Anterior cingulate cortex (tissue), 58 donors: ENCODE data around the gene AGAP2.
A peak's percentile ranks its signal among the peaks of the same experiment; 100 is the strongest.

ENCODE experiments used
- DNase-seq, 58 donors: peaks; one replicate each; lab custom pipeline; 2025; lab: John Stamatoyannopoulos, UW

Gene AGAP2

DNA sequence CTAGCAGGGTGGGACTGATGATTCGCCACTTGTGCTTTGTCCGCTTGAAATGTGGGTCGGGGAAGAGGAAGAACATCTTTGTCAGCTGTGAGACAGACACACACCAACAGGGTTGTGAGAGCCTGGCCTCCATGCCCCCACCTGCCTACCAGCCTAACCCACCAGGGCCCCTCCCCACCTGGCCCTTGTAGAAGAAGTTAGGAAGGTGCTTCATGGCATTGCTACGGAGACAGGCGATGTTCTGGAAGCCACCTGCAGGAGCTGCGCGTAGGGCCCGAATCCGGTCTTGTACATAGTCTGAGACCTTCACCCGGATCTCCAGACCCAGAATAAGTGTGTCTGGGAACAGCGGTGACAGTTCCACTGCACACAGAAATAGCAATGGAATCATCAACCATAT is 31.1 kb upstream of the AGAP2 start:
- no peak for DNase-seq

GRCh38 chr12:57767876-57768275 is 29.3 kb upstream of the AGAP2 start:
- no peak for DNase-seq

DNA sequence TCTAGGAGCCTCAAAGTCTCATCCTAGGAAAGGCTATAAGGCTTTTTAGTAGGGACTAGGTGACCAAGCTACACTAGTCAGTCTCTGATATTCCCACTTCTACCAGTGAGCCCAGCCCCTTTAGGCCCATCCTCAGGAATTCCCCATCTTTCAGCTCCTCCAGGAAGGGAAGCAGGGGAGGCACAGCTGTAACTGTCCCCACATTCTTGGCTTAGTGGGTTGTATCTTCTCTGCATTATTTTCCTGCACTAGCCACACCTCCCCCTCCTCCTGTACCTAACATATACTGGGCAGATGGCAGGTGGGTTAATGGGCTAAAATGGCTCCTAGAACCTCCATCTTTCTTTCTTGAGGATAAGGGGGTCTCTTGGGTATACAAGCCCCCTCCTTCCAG is 28.8 kb upstream of the AGAP2 start:
- DNase-seq = no peak

DNA sequence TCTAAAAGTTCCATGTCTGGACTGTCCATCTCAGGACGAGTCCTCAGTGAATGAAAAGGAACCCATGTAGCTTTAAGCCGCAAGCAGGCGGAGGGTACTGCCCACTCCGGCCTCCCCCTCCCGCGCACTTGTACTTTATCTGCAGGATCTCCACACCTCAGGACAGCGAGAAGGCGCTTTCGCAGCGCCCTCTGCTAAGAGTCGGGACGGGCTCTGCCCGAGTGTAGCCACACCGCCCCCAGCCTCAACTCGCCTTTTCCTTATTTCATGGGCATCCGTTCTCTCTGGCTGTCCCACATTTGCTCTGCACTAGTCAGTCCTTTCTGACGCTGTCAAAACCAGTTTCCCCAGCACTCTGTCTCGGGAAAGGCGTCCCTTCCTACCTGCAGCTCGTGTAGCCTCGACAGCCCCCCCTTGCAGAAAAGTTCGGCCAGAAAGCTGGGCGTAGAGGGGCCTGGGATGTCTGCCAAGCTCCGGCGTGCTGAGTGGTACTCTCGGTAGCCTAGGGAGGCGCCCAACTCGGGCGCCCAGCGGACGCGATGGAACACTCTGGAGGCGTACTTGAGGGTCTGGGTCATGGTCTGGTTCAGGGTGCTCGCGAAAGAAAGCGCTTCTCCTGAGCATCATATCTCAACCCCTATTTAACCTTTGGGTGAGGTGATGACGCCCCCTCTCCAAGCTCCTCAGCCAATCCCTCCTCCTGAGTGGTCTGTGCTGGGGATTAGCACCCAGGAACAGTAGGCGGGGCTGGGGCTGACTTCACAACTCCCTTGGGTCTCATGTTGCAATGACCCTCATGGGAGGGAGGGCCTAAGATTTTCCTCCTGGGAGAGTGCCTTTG is 28.1 kb upstream of the AGAP2 start, which contains the start of gene CYP27B1:
Gene CYP27B1 (minus strand): TSS at position 615 of the 841 bp plus-strand sequence. CDS start 37 bp downstream, at position 578.
- DNase-seq = no peak

DNA sequence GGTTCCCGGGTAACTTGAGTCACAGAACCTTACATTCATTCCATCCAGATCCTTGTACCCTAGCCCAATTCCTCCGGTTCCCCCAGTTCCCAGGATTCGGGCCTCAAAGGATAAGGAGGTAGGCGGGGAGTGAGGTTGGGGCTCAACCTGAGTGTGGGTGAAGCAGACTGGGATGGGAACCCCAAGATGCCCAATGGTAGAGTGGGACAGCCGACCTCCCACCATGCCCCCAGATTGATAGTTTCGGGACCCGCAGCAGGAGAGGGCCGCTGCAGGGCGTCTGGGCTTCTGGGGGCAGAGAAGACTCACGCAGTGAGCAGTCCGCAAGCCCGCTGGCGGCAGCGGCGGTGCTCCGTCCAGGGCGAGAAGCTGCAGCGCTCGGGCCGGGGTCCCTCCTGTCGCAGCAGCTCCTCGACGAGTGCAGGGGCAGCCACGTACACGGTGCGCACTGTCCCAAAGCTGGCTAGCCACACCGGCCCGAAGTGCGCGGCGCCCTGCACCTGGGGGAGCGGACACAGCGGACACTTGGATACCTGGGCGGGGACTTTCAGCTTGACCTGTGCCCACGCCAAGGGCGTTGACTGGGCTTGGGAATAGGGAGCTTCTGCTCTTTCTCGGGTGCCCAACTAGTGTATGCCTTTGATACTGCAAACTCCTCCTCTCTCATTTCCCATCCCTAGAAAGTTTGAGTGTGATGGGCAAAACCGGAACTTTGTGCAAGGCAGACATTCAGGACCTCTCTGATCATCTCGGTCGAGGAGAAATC is 27.3 kb upstream of the AGAP2 start:
- no peak for DNase-seq

GRCh38 chr12:57765003-57765697 is 26.6 kb upstream of the AGAP2 start:
- DNase-seq = no peak

- no peak for DNase-seq
Measured at GRCh38 chr12:57764662-57765002, 26.1 kb upstream of the AGAP2 start.

DNA sequence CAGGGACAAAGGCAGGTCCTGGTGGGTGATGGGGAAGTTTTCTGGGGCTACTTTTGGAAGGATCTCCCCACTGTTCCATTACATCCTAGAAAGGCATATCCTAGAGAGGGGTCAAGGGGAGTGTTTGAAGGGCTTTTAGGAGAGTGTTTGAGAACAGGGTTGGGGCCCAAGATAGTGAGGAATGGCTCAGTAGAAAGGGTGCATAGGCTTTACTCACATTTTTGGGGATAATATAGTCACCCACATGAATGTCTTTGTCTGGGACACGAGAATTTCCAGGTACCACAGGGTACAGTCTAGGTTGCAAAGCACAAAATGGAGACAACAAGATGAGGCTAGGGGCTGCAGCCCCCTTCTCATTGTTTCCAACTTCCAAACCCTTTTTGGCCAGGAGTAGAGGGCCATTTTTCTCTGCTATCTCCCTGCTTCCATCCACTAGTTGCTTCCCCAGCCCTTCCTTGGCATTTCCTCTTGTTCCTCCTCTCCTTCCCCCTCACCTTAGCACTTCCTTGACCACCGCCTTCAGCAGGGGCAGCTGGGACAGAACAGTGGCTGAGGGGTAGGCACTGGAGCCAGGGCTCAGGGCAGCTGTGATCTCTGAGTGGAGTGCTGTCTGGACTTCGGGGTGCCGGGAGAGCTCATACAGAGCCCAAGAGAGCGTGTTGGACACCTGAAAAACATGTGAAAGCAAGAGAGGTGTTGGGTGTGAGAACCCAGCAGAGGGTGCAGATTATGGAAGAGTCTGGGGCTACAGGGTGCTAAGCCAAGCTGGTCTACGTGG is 25.5 kb upstream of the AGAP2 start:
- DNase-seq = no peak

- no peak for DNase-seq
Measured at GRCh38 chr12:57762463-57762862, 23.9 kb upstream of the AGAP2 start.

GRCh38 chr12:57761391-57761998 is 23.0 kb upstream of the AGAP2 start:
- no peak for DNase-seq

DNA sequence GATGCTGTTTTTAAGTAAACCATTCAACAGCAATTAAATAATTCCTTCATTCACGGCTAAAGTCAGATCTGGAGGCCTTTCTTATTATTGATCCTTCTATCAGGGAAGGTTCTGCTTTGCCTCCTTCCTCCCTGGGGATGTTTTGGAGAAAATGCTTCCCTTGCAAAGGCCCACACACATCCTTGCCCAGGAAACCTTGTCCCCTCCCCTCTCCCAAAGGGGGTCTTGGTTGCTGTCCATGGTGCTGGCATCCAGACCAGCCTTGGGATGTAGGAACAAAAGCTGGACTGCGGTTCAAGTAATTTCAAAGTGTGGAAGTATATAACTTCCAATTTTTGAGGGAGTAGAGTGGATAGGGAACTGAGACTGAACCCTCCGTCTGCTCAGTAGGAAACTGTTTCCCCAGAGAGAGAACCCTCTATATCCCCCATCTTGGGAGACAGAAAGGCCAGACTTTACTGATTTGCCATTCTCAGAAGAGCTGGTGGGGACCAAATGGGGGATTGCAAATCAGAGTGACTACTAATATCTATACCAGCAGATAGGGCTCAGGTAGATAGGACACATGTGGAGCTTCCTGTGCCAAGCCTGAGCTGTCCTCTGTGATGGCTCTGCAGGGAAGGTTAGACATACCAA is 21.9 kb upstream of the AGAP2 start:
- DNase-seq = no peak

DNA sequence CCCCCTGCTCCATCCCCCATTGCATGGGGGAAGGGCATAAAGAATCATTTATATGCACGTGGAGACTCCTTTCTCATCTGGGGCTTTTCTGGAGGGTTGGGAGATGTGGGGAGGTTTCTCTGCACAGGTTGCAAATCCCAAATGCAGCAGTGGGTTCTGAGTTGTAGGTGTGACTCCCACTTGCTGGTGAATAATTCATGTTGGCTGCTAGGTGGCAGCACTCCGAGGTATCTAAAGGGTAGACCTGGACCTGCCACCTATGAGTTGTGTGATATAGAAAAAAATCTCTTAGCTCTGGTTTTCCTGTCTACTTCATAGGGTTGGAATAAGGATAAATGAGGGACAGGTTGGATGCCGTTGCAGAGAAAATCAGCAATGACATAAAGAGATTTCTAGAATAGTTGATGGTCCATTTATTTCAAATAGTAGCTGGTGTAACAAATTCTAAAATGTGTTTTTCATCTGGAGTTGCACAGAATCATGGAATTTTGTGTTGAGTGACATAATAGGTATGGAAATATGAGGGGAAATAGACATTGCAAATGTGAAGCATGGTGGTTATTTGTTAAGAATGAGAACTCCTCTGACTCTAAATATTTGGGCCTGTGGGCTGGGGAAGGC is 20.9 kb upstream of the AGAP2 start:
- DNase-seq = no peak

DNA sequence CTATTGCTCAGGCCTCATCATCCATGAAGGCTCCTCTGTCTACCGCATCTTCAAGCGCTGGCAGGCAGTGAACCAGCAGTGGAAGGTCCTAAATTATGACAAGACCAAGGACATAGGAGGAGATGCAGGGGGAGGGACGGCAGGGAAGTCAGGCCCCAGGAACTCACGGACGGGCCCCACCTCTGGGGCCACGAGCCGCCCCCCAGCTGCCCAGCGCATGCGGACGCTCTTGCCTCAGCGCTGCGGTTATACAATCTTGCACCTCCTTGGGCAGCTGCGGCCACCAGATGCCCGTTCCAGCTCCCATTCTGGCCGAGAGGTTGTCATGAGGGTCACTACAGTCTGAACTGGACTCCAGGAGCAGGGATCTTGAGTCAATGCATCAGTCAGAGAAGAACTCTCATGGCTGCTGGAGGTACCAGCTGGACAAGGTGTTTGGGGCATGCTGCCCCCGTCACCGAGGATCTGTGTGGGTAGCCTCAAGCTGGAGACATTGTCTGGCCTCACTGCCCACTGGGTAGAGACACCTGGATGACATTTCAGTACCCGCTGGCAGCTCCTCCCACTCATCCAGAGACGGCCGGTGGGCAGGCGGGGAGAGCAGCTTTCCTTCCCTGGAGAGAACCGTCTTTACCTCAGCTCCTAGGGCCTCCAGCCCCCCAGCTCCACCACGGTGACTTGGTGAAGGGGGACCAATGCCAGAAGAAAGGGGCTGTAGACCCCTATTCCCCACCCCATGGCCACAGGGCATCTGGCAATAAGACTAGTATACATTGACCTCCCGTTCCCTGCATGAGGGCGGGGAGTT is 20.2 kb upstream of the AGAP2 start:
- DNase-seq = no peak

DNA sequence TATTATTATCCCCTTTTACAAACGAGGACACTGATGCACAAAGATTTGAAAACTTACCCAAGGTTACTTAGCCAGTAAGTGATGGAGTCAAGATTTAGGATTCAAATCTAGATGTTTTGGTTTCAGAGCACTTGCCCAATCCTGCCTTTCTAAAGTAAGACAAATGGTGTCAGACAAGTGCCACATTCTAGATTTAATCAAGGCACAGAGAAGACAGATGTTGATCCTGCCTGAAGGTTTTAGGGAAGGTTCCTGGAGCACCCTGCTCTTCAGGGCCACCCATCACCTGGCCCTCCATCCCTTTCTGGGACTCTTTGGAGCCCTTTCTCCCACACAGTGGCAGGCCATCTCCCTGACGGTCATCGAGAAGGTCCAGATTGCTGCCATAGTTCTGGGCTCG is 19.2 kb upstream of the AGAP2 start:
- no peak for DNase-seq

DNA sequence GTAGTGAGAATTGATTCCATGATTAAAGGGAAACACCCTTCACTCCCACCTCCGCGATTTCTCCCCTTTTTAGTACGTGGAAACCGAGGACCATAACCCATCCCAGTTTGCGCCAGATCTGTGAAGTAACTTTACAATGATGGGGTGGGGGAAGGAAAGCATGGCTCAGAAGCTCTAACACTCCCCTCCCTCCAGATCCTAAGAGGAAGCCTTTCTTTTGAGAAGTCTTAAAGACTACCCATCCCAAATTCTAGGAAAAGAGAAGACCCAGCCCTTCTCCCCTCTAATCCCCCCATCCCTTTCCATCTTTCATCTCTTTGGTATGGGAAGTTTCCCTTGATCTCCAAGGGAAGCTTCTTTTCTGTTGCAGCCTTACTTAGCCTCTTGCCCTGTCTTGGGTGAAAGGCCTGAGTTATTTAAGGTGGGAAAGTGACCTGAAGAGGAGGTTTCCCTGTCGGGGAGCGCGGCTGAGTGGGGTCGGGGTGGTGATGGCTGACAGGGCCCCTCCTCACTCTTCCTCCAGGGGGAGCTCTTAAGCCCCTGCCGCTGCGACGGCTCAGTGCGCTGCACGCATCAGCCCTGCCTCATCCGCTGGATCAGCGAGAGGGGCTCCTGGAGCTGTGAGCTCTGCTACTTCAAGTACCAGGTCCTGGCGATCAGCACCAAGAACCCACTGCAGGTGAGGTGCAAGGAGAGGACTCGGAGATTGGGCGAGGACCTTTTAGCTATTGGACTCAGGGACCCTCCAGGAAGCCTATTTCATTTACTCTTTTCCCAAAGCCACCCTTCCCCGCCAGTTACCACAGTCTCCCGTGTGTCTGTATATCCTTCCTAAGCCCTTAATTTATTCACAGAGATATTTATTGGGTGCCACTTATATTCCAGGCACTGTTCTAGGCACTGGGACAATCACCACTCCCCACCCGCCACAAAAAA is 18.1 kb upstream of the AGAP2 start:
- peak in 2 of 58 donors; percentile 9 to 12 for DNase-seq

DNA sequence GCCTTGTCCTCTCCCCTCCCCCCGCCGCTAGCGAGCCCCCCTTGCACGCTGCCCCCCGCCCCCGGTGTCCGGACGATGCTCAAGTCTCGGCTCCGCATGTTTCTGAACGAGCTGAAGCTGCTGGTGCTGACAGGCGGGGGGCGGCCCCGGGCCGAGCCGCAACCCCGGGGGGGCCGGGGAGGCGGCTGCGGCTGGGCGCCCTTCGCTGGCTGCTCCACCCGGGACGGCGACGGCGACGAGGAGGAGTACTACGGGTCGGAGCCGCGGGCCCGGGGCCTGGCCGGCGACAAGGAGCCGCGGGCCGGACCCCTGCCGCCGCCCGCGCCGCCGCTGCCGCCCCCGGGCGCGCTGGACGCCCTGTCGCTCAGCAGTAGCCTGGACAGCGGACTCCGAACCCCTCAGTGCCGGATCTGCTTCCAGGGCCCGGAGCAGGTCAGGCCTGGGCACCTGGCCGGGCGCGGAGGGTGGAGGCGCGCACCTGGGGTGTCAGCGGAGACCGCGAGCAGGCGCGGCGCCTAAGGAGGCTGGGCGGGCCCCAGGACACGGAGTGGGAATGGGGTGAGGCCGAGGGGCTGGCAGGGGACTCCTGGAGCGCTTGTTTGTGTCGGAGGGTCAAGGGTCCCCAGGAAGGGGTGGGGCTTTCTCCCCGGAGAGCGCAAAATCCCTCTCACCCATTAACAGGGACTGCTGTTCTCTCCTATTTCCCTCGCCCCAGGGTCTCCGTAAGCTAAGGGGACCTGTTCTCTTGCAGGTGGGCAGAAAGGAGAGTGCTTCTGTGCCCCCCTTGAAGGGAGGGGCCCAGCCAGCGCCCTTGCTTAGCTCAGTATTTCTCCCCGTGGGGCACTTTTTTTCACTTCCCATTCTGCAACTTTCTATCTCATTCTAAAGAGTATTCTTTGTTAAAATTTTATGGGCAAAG is 17.2 kb upstream of the AGAP2 start:
- DNase-seq = peak in 1 of 58 donors; percentile 48
